SU-DHL-6 (cell line): ENCODE measurements around the gene TBX3.

Experiments
- H2AFZ ChIP-seq: fragments of 200-600 bp; sonication (generic); 2 replicates; pipeline ENCODE4 v1.6.1; 2014; ENCODE audit warnings: low read depth, mild to moderate bottlenecking, moderate library complexity, mixed read lengths, antibody characterized with exemption, low read length; ENCODE audit not compliant: severe bottlenecking
- H3F3A ChIP-seq: fragments of 200-600 bp; shearing (Covaris generic); 2 replicates; pipeline ENCODE4 v1.6.0; 2016; ENCODE audit warnings: antibody characterized with exemption, mild to moderate bottlenecking; ENCODE audit not compliant: insufficient read depth
- H3K27ac ChIP-seq: fragments of 200-600 bp; sonication (generic); 2 replicates; pipeline ENCODE4 v1.5.1; 2016; ENCODE audit warnings: low read depth, mild to moderate bottlenecking, low read length, moderate library complexity, mixed read lengths
- H3K27me3 ChIP-seq: fragments of 200-600 bp; sonication (generic), shearing (Covaris generic); 2 replicates; pipeline ENCODE4 v1.6.0; 2014; ENCODE audit warnings: mild to moderate bottlenecking, low read length
- H3K36me3 ChIP-seq: fragments of 200-600 bp; sonication (generic); 2 replicates; pipeline ENCODE4 v1.6.1; 2014; ENCODE audit warnings: mild to moderate bottlenecking, low read length, mixed read lengths
- H3K4me2 ChIP-seq: fragments of 300-600, 200-600 bp; shearing (Covaris generic), sonication (generic); 2 replicates; pipeline ENCODE4 v1.6.0; 2014; ENCODE audit warnings: low read length, low read depth, mild to moderate bottlenecking; ENCODE audit not compliant: poor library complexity, severe bottlenecking
- H3K4me3 ChIP-seq: fragments of 200-600 bp; sonication (generic); 2 replicates; pipeline ENCODE4 v1.5.1; 2014; ENCODE audit warnings: antibody characterized with exemption, low read length, mild to moderate bottlenecking, mixed read lengths; ENCODE audit not compliant: insufficient read depth, poor library complexity, severe bottlenecking
- H3K79me2 ChIP-seq: fragments of 200-600 bp; sonication (generic); 2 replicates; pipeline ENCODE4 v1.6.1; 2014; ENCODE audit warnings: mild to moderate bottlenecking, low read length, moderate library complexity; ENCODE audit not compliant: insufficient read depth
- H3K9ac ChIP-seq: fragments of 200-600 bp; sonication (generic); 2 replicates; pipeline ENCODE4 v1.7.0; 2014; ENCODE audit warnings: mild to moderate bottlenecking, low read length
- H3K9me2 ChIP-seq: fragments of 200-600 bp; sonication (generic); replicated peaks from 2 replicates; pipeline ENCODE4 v1.6.1; 2014; ENCODE audit warnings: low read length; ENCODE audit not compliant: insufficient read depth
- H3K9me3 ChIP-seq: fragments of 200-600 bp; sonication (generic); 2 replicates; pipeline ENCODE4 v1.6.1; 2014; ENCODE audit warnings: low read length, mixed read lengths; ENCODE audit not compliant: insufficient read depth
- H4K20me1 ChIP-seq: fragments of 200-600 bp; sonication (generic); 2 replicates; pipeline ENCODE4 v1.6.1; 2014; ENCODE audit warnings: low read depth, mild to moderate bottlenecking, antibody characterized with exemption, low read length, moderate library complexity, mixed read lengths
- EZH2phosphoT487 ChIP-seq: fragments of 200-600 bp; sonication (generic), shearing (Covaris generic); conservative IDR thresholded peaks from 2 replicates; pipeline ENCODE4 v1.6.1; 2018; ENCODE audit warnings: mild to moderate bottlenecking, antibody characterized with exemption, low read length, moderate library complexity, mixed read lengths
- TF ChIP-seq, protein P1 (sequence below): fragments of 200-600 bp; sonication (generic); IDR thresholded peaks from one replicate; pipeline ENCODE4 v1.5.1; 2017; ENCODE audit warnings: antibody characterized with exemption, mild to moderate bottlenecking, low read length, moderate library complexity; ENCODE audit not compliant: insufficient read depth, poor library complexity, severe bottlenecking

The TBX3 gene

DNA sequence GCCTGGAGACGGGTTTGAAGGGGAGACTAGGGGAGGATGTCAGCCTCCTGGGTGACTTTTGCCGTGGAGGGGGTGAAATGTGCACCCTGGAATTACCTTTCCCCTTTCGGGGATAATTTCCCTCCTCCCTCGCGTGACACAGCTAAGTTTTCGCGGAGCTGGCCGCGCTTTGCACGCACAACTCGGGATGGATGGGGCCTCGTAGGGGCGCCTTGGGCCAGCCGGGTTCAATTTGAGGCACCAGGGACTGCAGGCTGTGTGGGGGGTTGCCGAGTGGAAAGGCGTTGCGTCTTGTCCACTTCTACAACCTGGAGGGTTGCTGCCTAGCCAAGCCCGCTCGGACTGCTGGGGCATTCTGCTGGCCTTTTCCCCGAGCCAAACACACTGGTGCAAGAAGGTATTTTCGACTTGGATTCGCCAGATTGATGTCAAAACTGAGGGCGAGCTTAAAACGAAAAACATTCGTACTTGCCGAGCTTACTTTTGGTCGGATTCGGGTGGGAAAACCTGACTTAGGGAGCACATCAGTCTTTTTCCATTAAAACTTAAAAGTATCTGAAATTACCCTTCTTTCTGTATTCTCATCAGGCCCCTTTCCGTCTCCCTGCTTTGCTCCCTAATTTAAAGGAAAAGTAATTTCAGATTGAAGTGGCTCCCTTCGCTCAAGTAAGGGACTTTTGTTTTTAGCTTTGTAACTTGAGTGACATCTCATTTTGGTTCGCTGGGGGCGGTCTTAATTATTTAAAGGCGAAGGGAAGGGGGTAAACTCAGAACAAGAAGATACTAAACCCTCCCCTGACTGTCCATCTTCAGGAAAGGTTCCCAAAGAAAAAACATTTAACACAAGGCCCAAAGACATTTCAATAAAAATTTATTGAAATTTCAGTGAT is 14.3 kb downstream of the TBX3 start:
- no peak overlapping the region for H3K9ac ChIP-seq
- no peaks in the 10 kb centered on the region for H3F3A ChIP-seq
- no peak overlapping the region for H3K4me2 ChIP-seq
- no peaks in the 10 kb centered on the region for H3K9me3 ChIP-seq
- no peaks in the 10 kb centered on the region for H3K79me2 ChIP-seq
- TF ChIP-seq, protein P1, sequence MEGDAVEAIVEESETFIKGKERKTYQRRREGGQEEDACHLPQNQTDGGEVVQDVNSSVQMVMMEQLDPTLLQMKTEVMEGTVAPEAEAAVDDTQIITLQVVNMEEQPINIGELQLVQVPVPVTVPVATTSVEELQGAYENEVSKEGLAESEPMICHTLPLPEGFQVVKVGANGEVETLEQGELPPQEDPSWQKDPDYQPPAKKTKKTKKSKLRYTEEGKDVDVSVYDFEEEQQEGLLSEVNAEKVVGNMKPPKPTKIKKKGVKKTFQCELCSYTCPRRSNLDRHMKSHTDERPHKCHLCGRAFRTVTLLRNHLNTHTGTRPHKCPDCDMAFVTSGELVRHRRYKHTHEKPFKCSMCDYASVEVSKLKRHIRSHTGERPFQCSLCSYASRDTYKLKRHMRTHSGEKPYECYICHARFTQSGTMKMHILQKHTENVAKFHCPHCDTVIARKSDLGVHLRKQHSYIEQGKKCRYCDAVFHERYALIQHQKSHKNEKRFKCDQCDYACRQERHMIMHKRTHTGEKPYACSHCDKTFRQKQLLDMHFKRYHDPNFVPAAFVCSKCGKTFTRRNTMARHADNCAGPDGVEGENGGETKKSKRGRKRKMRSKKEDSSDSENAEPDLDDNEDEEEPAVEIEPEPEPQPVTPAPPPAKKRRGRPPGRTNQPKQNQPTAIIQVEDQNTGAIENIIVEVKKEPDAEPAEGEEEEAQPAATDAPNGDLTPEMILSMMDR = no peak
- no peak for TF ChIP-seq EZH2phosphoT487
- H3K4me3 ChIP-seq = no peak overlapping the region
- H3K9me2 ChIP-seq = no peaks in the 10 kb centered on the region
- H4K20me1 ChIP-seq = no peaks in the 10 kb centered on the region
- H3K36me3 ChIP-seq = no peaks in the 10 kb centered on the region
- no peak overlapping the region for H3K27ac ChIP-seq
- no peak overlapping the region for H2AFZ ChIP-seq
- H3K27me3 ChIP-seq = no peaks in the 10 kb centered on the region

DNA sequence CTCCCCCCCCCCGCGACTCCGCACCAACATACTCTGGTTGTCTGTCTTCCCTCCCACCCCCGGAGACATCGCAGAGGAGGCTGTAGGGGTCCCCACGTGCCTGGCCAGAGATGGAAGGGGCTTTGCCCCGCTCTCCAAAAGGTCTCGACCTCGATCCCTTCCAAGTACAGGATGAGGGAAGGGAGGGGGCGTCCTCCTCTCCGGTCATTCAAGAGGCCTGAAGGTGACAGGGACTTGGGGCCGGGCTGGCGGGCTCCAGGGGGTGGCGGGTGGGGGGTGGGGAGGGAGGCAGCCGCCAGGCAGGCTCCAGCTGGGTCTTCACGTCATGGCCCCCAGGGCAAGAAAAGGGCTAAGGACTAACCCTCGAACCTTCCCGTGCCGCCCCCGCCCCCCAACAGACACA is 15.1 kb downstream of the TBX3 start:
- no peak overlapping the region for H2AFZ ChIP-seq
- H3K27me3 ChIP-seq = no peaks in the 10 kb centered on the region
- no peak overlapping the region for H3K27ac ChIP-seq
- H3K36me3 ChIP-seq = no peaks in the 10 kb centered on the region
- no peaks in the 10 kb centered on the region for H3F3A ChIP-seq
- no peak for TF ChIP-seq EZH2phosphoT487
- TF ChIP-seq, protein P1 = no peak
- H3K4me2 ChIP-seq = no peak overlapping the region
- no peaks in the 10 kb centered on the region for H3K9me3 ChIP-seq
- no peaks in the 10 kb centered on the region for H3K9me2 ChIP-seq
- no peaks in the 10 kb centered on the region for H3K79me2 ChIP-seq
- no peaks in the 10 kb centered on the region for H4K20me1 ChIP-seq
- no peak overlapping the region for H3K4me3 ChIP-seq
- H3K9ac ChIP-seq = no peak overlapping the region

DNA sequence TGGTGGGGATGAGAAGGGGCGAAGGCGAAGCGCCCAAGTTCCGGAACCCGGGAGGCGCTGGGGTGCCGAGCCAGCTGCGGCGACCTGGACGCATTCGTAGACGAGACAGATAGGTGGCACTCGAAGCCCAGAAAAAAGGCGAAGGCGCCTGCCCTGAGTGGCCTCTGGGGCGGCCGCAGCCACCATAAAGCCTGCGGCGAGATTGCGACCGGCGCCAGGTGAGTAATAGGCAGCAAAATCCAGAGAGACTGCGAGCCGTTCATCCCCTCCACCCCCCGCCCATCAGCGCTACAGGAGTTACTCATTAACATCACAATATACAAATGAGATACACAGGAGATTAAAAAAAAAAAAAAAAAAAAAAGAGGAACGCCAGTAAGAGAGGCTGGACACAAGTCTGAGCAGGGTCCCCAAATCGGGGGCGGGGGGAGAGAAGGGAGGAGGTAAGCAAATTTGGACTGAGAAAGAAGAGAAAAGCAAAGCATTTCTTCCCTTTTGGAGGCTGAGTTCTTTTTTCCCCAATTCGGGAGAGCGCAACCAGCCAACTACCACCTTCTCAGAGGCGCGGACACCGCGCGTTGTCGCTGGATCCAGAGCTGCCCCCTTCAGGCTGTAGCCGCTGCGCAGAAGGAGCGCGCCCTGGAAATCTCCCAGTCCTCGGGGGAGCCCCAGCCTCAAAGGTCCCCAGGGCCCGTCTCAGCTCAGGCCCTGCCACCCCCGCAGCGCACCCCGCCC is 15.7 kb downstream of the TBX3 start:
- H3K9me3 ChIP-seq = no peaks in the 10 kb centered on the region
- no peak overlapping the region for H3K27ac ChIP-seq
- no peaks in the 10 kb centered on the region for H3K9me2 ChIP-seq
- no peak overlapping the region for H3K9ac ChIP-seq
- H3K27me3 ChIP-seq = no peaks in the 10 kb centered on the region
- H3K36me3 ChIP-seq = no peaks in the 10 kb centered on the region
- no peaks in the 10 kb centered on the region for H4K20me1 ChIP-seq
- TF ChIP-seq EZH2phosphoT487 = no peak
- TF ChIP-seq, protein P1 = no peak
- H3K79me2 ChIP-seq = no peaks in the 10 kb centered on the region
- no peak overlapping the region for H2AFZ ChIP-seq
- no peaks in the 10 kb centered on the region for H3F3A ChIP-seq
- H3K4me2 ChIP-seq = no peak overlapping the region
- H3K4me3 ChIP-seq = no peak overlapping the region
